Stimulated activated CD8-positive, alpha-beta memory T cell treated with anti-CD3 and anti-CD28 coated beads, Interleukin-2, amount 100 ng/mL, for 48 hours (primary cell): ENCODE data around the gene SNX27.
A peak's percentile ranks its signal among the peaks of the same experiment; 100 is the strongest.

Experiments used
- DNase-seq, 2 donors: peaks; one replicate each; pipeline ENCODE4 v3.0.0-alpha.2; 2020; ENCODE audit warnings: low read depth in 2 of 2

Gene SNX27

DNA sequence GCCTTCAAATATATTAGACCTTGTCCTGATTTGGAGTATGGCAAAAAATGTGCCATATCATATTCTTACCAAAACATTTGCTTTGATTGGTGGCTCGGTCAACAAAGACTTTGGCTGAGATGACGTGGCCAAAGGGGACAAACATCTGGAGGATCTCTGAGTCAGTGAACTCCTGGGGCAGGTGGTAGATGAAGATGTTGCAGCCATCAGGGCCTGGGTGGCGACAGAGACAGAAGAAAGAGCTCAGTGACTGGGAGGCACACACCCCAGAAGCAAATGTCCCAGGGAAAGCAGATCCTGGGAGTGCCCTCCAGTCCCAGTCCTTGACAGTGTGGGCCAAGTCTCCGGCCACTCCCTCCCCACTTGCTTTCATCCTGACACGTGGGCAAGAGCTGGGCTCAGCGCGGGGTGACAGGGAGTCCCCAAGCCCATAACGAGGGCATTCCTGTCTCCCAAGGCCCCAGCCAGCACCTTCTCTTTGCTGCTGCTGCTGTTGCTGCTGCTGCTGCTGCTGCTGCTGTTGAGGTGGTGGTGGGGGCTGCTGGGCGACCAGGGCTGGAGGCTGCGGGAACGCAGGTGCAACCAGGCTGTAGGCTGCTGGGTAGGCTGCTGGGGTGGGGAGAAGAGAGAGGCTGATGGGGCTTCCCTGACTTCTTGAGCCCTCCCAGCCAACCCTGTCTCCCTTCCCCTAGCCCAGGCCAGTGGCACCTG is 94.1 kb downstream of the SNX27 start:
- no peak for DNase-seq

- DNase-seq: no peak
Observed at GRCh38 chr1:151706464-151707415, 94.9 kb downstream of the SNX27 start.

DNA sequence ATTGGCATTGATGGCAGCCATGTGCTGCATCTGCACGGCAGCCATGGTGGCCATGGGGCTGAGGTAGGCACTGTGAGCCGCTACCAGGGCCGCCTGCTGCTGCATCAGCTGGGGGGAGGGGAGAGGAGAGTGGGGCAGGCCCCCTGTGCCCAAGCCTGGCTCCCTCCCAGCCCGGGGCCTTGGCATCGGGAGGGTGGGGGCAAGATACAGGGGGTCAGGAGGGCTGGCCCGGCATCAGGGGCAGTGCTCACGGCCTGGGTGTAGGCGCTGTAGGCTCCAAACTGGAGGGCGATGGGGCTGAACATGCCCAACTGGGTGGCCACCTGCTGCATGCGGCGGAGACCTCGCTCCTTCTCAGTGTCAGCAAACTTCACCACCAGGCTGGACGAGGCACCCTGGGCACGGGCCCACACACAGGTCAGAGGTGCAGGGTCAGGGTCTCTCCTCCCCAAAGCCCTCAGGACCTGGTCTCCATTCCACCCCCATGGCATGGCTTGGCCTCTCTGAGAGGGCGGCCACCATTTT is 95.8 kb downstream of the SNX27 start:
- no peak for DNase-seq

DNA sequence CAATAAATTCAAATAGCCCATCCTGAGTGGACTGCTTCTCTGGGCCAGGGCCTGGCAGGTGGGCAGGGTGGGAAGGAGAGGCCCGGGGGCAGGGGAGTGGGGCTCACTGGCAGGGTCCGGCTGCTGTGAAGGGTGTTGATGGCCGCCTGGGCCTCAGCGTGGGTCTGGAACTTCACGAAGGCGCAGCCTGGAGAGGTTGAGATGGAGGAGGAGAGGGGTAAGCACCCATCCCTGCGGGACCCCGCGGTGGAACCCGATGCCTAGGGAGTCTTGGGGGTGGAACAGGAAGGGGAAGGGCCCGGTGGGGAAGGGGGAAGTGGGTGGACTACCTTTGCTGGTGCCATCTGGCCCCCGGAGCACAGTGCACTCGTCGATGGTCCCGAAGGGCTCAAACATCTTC is 97.0 kb downstream of the SNX27 start:
- no peak for DNase-seq

GRCh38 chr1:151710187-151710840 is 98.5 kb downstream of the SNX27 start:
- peak; percentile 19 to 22 for DNase-seq

GRCh38 chr1:151711044-151711800 is 99.4 kb downstream of the SNX27 start:
- DNase-seq: no peak

- no peak for DNase-seq
Observed at GRCh38 chr1:151711951-151712350, 100.1 kb downstream of the SNX27 start.

GRCh38 chr1:151713044-151713443 is 101.2 kb downstream of the SNX27 start:
- no peak for DNase-seq

- no peak for DNase-seq
Observed at GRCh38 chr1:151713874-151714273, 102.0 kb downstream of the SNX27 start.

- no peak for DNase-seq
Observed at GRCh38 chr1:151714820-151715725, 103.2 kb downstream of the SNX27 start.

- no peak for DNase-seq
Observed at GRCh38 chr1:151715726-151716404, 104.0 kb downstream of the SNX27 start.

DNA sequence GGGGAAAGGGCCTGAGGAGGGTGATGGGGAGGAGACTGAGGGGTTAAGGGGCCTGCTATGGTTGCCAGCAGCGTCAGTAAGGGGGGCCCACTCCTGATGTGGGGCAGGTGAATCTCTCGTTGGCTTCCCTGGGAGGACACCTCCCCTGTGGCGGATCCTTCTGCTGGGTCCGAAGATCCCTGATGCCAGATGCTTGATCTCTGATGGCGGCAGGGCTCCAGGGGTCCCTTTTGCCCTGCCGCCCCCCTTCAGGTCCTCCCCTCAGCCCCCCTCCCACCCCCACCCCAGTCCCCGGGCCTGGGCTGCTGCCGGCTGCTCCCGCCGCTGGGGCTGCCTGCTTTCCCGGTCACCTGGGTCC is 104.5 kb downstream of the SNX27 start:
- DNase-seq: no peak

GRCh38 chr1:151716771-151717631 is 105.2 kb downstream of the SNX27 start, which contains the start of gene CELF3:
Gene CELF3, minus strand, starts transcription at chr1:151716803. Its CDS starts 783 bp downstream, at chr1:151716020.
- no peak for DNase-seq

DNA sequence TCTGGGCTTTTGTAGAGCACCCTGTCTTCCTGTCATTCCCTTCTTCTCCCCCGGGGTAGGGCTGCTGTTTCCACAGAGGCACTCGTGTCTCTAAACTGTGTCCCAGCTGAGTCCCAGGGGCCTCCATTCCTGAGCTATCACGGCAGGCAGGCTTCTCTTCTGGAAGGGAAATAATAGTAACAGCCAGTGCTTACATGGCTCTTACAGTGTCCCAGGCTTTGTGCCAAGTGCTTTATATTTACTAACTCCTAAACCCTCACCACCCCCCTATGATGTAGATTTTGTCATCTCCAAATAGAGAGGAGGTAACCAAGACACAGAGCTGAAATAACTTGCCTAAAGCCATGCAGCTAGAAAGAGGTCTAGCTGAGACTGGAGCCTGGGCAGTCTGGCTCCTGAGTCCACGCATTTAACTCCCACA is 106.2 kb downstream of the SNX27 start:
- DNase-seq: no peak

DNA sequence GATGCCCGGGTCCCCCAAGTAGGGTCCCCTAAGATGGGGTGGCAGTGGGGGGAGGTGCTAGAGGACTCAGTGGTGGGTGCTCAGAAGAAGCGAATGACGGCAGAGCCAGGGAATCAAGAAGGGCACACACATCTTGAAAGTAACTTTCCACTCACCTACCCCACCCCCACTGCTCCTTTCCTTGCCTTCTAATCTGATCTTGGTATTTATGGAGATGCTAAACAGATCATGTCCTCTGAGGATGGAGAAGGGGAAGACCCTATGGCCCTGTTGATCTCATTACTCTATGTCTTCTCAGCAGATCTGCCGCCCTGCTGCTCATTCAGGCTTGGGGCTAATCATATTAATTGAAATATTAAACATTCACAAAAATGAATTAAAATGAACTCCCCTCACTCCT is 106.8 kb downstream of the SNX27 start:
- DNase-seq: no peak

DNA sequence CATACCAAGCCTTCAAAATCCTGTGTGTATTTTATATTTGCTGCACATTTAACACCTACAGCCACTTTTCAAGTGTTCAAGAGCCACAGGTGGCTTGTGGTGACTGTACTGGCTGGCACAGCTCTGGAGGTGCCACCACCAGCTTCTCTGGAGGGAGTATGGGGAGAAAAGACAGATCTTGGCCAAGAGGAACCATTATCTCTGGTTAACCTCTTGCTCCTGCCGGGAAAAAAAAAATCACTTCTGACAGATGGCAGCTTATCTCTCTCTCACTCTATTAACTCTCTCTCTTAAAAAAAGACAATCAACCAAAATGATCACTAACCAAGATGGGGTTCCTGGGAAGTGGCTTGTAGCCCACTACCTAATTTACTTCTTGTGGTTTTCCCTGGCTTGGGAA is 108.3 kb downstream of the SNX27 start:
- no peak for DNase-seq

DNA sequence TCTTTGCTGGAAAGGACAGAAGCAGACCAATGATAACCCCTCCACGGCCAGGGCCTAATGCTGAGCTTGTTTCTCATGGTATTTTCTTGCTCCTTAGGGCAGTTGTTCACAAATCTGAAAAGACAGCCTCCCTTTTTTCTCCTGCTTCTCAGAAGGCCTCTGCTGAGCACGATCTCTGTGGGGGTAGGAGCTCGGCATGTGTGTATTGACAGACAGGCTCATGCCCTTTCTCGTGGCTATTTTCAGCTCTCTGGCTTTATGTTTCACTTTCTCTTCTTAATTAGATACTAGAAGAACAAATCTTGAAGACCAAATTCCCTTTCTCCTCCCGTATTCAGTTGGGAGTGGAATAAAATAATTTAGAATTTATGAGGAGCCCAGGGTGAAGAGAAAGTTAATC is 108.7 kb downstream of the SNX27 start:
- DNase-seq: no peak

GRCh38 chr1:151720974-151721787 is 109.3 kb downstream of the SNX27 start, which contains the start of gene RIIAD1:
Gene RIIAD1, plus strand, starts transcription at chr1:151721522. Its CDS starts 15 bp downstream, at chr1:151721537.
- DNase-seq: peak; percentile 17 to 27
